NB4 (cell line): ENCODE results near the gene C1S.
A peak's percentile ranks its signal among the peaks of the same experiment; 100 is the strongest.

Experiments
- DNase-seq: peaks from one replicate; pipeline ENCODE4 v3.0.0; 2010; ENCODE audit warnings: low read depth
- H3K4me3 ChIP-seq: one replicate; pipeline ENCODE4 v1.5.1; 2011; ENCODE audit warnings: mild to moderate bottlenecking, low read depth, low read length, moderate library complexity
- CTCF ChIP-seq: IDR thresholded peaks from one replicate; pipeline ENCODE4 v1.5.1; 2012; ENCODE audit warnings: low read depth, low read length
- MAX ChIP-seq: IDR thresholded peaks from 2 replicates; pipeline ENCODE4 v1.6.1; 2011; ENCODE audit warnings: low read depth, low read length
- MYC ChIP-seq: IDR thresholded peaks from 2 replicates; pipeline ENCODE4 v1.6.1; 2011; ENCODE audit warnings: low read depth, low read length
- POLR2A ChIP-seq: IDR thresholded peaks from 2 replicates; pipeline ENCODE4 v1.6.1; 2011; ENCODE audit warnings: mild to moderate bottlenecking; ENCODE audit not compliant: insufficient read length; ENCODE audit errors: extremely low read depth

Gene C1S

GRCh38 chr12:7099290-7099996 is 38.9 kb downstream of the C1S start:
- no peak for TF ChIP-seq CTCF
- TF ChIP-seq POLR2A, result no peak
- no peak for TF ChIP-seq MYC
- TF ChIP-seq MAX, result no peak
- peak; percentile 18 for DNase-seq
- H3K4me3 ChIP-seq, result no peak overlapping the region

GRCh38 chr12:7100239-7100638 is 39.7 kb downstream of the C1S start:
- DNase-seq, result no peak
- no peak for TF ChIP-seq MYC
- TF ChIP-seq MAX, result no peak
- TF ChIP-seq POLR2A, result no peak
- no peak for TF ChIP-seq CTCF
- no peak overlapping the region for H3K4me3 ChIP-seq

- DNase-seq, result no peak
- TF ChIP-seq MYC (no peak), POLR2A (no peak)
- H3K4me3 ChIP-seq, result no peak overlapping the region
Measured at GRCh38 chr12:7101047-7101693, 40.7 kb downstream of the C1S start.

GRCh38 chr12:7101694-7102131 is 41.2 kb downstream of the C1S start:
- TF ChIP-seq MYC, result no peak
- TF ChIP-seq MAX, result no peak
- TF ChIP-seq POLR2A, result no peak
- TF ChIP-seq CTCF, result no peak
- H3K4me3 ChIP-seq, result no peak overlapping the region
- DNase-seq, result no peak

GRCh38 chr12:7102582-7102981 is 42.1 kb downstream of the C1S start:
- no peak for DNase-seq
- H3K4me3 ChIP-seq, result no peak overlapping the region
- TF ChIP-seq MAX, result no peak
- TF ChIP-seq MYC, result no peak
- TF ChIP-seq POLR2A, result no peak
- TF ChIP-seq CTCF, result no peak

GRCh38 chr12:7103837-7104584 is 43.5 kb downstream of the C1S start:
- no peak overlapping the region for H3K4me3 ChIP-seq
- no peak for TF ChIP-seq POLR2A
- TF ChIP-seq MAX, result no peak
- no peak for TF ChIP-seq MYC
- no peak for TF ChIP-seq CTCF
- no peak for DNase-seq
